Measurements from ENCODE around the gene ZNF652. TPM values are rescaled to one million over a fixed set of nuclear protein-coding genes. Genes with fewer than 3 reads are reported as not detected.

Gene ZNF652
- total RNA-seq, 1 donor from 2014 or later, result 26.8 TPM

DNA sequence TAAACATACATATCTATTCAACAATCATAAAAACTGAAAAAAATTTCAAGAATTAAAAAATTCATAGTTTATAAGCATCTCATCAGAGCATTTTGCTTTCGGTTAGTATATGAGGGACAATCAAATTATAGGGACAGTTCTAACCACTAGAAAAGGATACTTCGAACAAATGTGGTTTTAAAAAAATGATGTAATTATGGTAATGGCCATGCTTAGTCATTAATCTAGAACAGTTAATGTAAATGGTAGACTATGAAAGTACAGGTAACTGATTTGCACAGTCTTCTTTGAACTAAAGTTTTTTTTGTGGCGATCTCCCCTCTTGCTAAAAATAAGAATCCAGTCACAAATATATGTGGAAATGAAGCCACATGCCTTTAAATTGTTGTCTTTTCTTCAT is 67.9 kb downstream of the ZNF652 start:
- peaks cover 6% of the 10 kb centered on the region for H3K36me3 Mint-ChIP-seq (ENCODE audit: low read depth, unreplicated experiment)
- H3K9me3 Mint-ChIP-seq (ENCODE audit: unreplicated experiment), result no peaks in the 10 kb centered on the region
- Histone ChIP-seq H3K27me3 (ENCODE audit: insufficient read depth, low read length) (no peaks in the 10 kb centered on the region), H3K27ac (ENCODE audit: low read depth, low read length) (no peak overlapping the region), H3K4me2 (ENCODE audit: low read length) (no peak overlapping the region), H3K79me2 (ENCODE audit: insufficient read depth, low read length) (no peaks in the 10 kb centered on the region), H4K20me1 (ENCODE audit: insufficient read depth, low read length) (peaks cover 6% of the 10 kb centered on the region), H3K4me1 (ENCODE audit: insufficient read depth, low read length) (no peaks in the 10 kb centered on the region), H3K9ac (ENCODE audit: low read length) (no peak overlapping the region), H3K4me3 (ENCODE audit: insufficient read depth, low read depth, low read length) (no peak overlapping the region), H2AFZ (ENCODE audit: low read depth, low read length) (no peak overlapping the region), H3K9me3 (ENCODE audit: insufficient read depth, low read depth, low read length) (no peaks in the 10 kb centered on the region), H3K36me3 (ENCODE audit: insufficient read depth, low read length) (peaks cover 16% of the 10 kb centered on the region)
- FAIRE-seq, result no peak
- no peak overlapping the region for H3K4me3 Mint-ChIP-seq (ENCODE audit: unreplicated experiment)
- no peak overlapping the region for H3K27ac Mint-ChIP-seq (ENCODE audit: unreplicated experiment)
- no peak for DNase-seq (ENCODE audit: low read depth)
- no peaks in the 10 kb centered on the region for H3K27me3 Mint-ChIP-seq (ENCODE audit: low read depth, unreplicated experiment)
- TF ChIP-seq, protein P1, sequence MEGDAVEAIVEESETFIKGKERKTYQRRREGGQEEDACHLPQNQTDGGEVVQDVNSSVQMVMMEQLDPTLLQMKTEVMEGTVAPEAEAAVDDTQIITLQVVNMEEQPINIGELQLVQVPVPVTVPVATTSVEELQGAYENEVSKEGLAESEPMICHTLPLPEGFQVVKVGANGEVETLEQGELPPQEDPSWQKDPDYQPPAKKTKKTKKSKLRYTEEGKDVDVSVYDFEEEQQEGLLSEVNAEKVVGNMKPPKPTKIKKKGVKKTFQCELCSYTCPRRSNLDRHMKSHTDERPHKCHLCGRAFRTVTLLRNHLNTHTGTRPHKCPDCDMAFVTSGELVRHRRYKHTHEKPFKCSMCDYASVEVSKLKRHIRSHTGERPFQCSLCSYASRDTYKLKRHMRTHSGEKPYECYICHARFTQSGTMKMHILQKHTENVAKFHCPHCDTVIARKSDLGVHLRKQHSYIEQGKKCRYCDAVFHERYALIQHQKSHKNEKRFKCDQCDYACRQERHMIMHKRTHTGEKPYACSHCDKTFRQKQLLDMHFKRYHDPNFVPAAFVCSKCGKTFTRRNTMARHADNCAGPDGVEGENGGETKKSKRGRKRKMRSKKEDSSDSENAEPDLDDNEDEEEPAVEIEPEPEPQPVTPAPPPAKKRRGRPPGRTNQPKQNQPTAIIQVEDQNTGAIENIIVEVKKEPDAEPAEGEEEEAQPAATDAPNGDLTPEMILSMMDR (IDR thresholded peaks at IDR 0.05; ENCODE audit: insufficient read depth, low read depth, low read length), result no peak
- no peak for TF ChIP-seq EZH2 (IDR thresholded peaks at IDR 0.05; ENCODE audit: insufficient read depth, low read length)
- no peaks in the 10 kb centered on the region for H3K4me1 Mint-ChIP-seq (ENCODE audit: low read depth, unreplicated experiment)

DNA sequence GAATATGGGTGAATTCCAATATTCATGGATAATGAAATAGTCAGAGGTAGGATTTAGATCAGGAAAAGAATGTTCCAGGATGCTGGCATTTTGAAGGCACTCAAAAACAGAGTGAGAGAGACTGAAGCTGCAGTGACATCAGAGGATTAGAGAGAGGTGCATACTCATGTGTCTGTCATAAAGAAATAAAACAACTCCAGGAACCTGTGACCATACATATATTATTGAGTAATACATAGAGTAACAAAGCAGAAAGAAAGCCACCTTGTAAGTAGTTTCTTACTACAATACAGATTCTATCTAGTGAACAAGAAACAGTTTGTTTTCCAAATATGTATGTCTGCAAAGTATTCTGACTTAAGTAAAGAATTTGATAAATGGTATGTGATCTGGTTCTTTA is 69.1 kb downstream of the ZNF652 start:
- Mint-ChIP-seq H3K9me3 (ENCODE audit: unreplicated experiment) (no peaks in the 10 kb centered on the region), H3K4me1 (ENCODE audit: low read depth, unreplicated experiment) (no peaks in the 10 kb centered on the region), H3K27ac (ENCODE audit: unreplicated experiment) (no peak overlapping the region), H3K4me3 (ENCODE audit: unreplicated experiment) (no peak overlapping the region), H3K36me3 (ENCODE audit: low read depth, unreplicated experiment) (no peaks in the 10 kb centered on the region), H3K27me3 (ENCODE audit: low read depth, unreplicated experiment) (no peaks in the 10 kb centered on the region)
- Histone ChIP-seq H3K9me3 (ENCODE audit: insufficient read depth, low read depth, low read length) (no peaks in the 10 kb centered on the region), H4K20me1 (ENCODE audit: insufficient read depth, low read length) (peaks cover 6% of the 10 kb centered on the region), H3K4me1 (ENCODE audit: insufficient read depth, low read length) (no peaks in the 10 kb centered on the region), H3K79me2 (ENCODE audit: insufficient read depth, low read length) (no peaks in the 10 kb centered on the region), H3K27ac (ENCODE audit: low read depth, low read length) (no peak overlapping the region), H3K27me3 (ENCODE audit: insufficient read depth, low read length) (no peaks in the 10 kb centered on the region), H3K9ac (ENCODE audit: low read length) (no peak overlapping the region), H2AFZ (ENCODE audit: low read depth, low read length) (no peak overlapping the region), H3K4me2 (ENCODE audit: low read length) (no peak overlapping the region), H3K4me3 (ENCODE audit: insufficient read depth, low read depth, low read length) (no peak overlapping the region), H3K36me3 (ENCODE audit: insufficient read depth, low read length) (peaks cover 6% of the 10 kb centered on the region)
- no peak for DNase-seq (ENCODE audit: low read depth)
- FAIRE-seq, result no peak
- TF ChIP-seq, protein P1 (IDR thresholded peaks at IDR 0.05; ENCODE audit: insufficient read depth, low read depth, low read length), result no peak

- Histone ChIP-seq H3K79me2 (ENCODE audit: insufficient read depth, low read length) (no peaks in the 10 kb centered on the region), H2AFZ (ENCODE audit: low read depth, low read length) (no peak overlapping the region), H3K27ac (ENCODE audit: low read depth, low read length) (no peak overlapping the region), H3K36me3 (ENCODE audit: insufficient read depth, low read length) (peaks cover 4% of the 10 kb centered on the region), H3K4me3 (ENCODE audit: insufficient read depth, low read depth, low read length) (no peak overlapping the region), H3K4me2 (ENCODE audit: low read length) (no peak overlapping the region), H4K20me1 (ENCODE audit: insufficient read depth, low read length) (peaks cover 6% of the 10 kb centered on the region), H3K4me1 (ENCODE audit: insufficient read depth, low read length) (no peaks in the 10 kb centered on the region), H3K9me3 (ENCODE audit: insufficient read depth, low read depth, low read length) (no peaks in the 10 kb centered on the region), H3K9ac (ENCODE audit: low read length) (no peak overlapping the region), H3K27me3 (ENCODE audit: insufficient read depth, low read length) (no peaks in the 10 kb centered on the region)
- Mint-ChIP-seq H3K4me3 (ENCODE audit: unreplicated experiment) (no peak overlapping the region), H3K27me3 (ENCODE audit: low read depth, unreplicated experiment) (no peaks in the 10 kb centered on the region), H3K9me3 (ENCODE audit: unreplicated experiment) (no peaks in the 10 kb centered on the region), H3K4me1 (ENCODE audit: low read depth, unreplicated experiment) (no peaks in the 10 kb centered on the region), H3K36me3 (ENCODE audit: low read depth, unreplicated experiment) (no peaks in the 10 kb centered on the region), H3K27ac (ENCODE audit: unreplicated experiment) (no peak overlapping the region)
- DNase-seq (ENCODE audit: low read depth), result no peak
- no peak for FAIRE-seq
- no peak for TF ChIP-seq EZH2 (IDR thresholded peaks at IDR 0.05; ENCODE audit: insufficient read depth, low read length)
- TF ChIP-seq, protein P1 (IDR thresholded peaks at IDR 0.05; ENCODE audit: insufficient read depth, low read depth, low read length), result no peak
Observed at GRCh38 chr17:49291929-49292328, 70.1 kb downstream of the ZNF652 start.

Data from astrocyte (in vitro differentiated cells and primary cell).